Left ventricle myocardium superior (tissue), 1 donor: ENCODE results near the gene KATNAL1. TPM values are rescaled to one million over a fixed set of nuclear protein-coding genes. Genes with fewer than 3 reads are reported as not detected.

Experiments
- ATAC-seq: fragments of 200-7000 bp; cut with Tn5 transposase; one replicate; pipeline ENCODE4 v1.9.1; 2020; ENCODE audit warnings: mild to moderate bottlenecking, moderate library complexity
- DNase-seq: peaks from one replicate; pipeline ENCODE4 v3.0.0-alpha.2; 2020
- intact Hi-C: fragments of 100-400 bp; cut with micrococcal nuclease; formaldehyde crosslinking; loops from one replicate; pipeline ENCODE4 v1.11.0; 2022
- total RNA-seq: library from RNA; stranded (reverse); fragmentation: NEBNext Ultra II Directional; extraction: Animal tissue kit (Norgen Biotek cat#: 25700); gene quantifications from one replicate; pipeline ENCODE4 v1.2.1, GENCODE V29; 2021
- donor health status: DM: no; HTN: yes; CAD: no; lungs with severe emphysema.

KATNAL1 gene
- total RNA-seq, 1 donor from 2014 or later = 36.6 TPM

- no peak for DNase-seq
These were observed 59.9 kb downstream of the KATNAL1 start for GRCh38 chr13:30247406-30247805.

DNA sequence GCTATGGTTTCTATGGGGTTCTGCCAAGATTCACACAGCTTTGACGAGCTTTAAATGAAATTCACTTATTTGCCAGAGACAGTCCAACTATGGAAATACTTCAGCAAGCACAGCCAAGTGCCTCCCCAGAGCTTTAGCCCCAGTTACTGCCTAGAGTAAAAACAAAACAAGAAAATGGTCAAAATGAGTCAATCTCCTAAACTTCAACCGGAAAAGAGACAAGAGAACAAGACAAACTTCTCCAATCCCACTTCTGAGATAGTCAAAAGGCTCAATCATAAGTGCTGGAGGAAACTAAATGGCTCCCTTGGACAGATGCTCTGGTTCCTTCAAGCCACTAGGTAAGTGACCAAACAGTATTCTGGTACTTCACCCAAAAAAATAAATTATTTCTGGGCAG, 65.8 kb downstream of the KATNAL1 start:
- intact Hi-C loops = no loop called here
- DNase-seq = peak; percentile 45
- peak; percentile 55 for ATAC-seq

More at GRCh38 chr13:30247406-30247805, 59.9 kb downstream of the KATNAL1 start:
- intact Hi-C loops = no loop called here
- ATAC-seq = no peak

- no peak for ATAC-seq
- intact Hi-C loops = no loop called here
- DNase-seq = no peak
These were observed 66.7 kb downstream of the KATNAL1 start for GRCh38 chr13:30240608-30241007.

DNA sequence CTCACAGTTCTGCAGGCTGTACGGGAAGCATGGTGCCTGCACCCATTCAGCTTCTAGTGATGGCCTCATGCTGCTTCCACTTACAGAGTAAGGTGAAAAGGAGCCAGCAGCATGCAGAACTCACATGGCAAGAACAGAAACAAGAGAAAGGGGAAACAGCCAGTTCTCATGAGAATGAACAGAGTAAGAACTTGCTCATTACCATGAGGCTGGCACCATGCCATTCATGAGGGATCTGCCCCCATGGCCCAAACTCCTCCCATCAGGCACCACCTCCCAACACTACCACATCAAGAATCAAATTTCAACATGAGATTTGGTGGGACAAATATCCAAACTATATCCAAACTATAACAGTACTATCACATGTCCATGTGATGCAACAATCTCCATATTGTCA, 72.1 kb downstream of the KATNAL1 start:
- ATAC-seq (no peak), DNase-seq (no peak)
- intact Hi-C loops = no loop called here

DNA sequence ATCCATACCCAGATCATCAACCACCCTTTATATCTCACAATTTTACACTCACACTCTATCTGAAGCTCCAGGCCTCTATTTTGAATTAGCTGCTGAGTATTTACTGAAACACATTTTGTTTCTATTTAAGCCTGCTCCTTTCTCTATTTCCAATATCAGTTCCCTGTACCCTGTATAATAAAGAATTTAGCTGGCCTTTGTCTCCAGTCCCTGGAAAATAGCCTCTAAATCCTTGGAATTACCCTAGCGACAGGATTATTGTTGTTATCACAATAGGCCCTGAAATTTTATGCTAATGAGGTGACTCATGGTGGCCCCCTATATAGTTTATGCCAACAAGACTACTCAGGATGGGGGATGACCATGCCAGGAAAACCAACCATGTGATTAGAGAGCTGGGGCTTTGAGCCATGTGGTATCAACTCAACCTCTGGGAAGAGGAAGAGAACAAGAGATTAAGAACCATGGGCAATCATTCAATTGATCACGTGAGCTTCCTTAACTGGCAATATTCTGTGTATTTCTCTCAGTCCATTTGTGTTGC, 72.7 kb downstream of the KATNAL1 start:
- intact Hi-C loops = no loop called here
- DNase-seq (no peak), ATAC-seq (no peak)

DNA sequence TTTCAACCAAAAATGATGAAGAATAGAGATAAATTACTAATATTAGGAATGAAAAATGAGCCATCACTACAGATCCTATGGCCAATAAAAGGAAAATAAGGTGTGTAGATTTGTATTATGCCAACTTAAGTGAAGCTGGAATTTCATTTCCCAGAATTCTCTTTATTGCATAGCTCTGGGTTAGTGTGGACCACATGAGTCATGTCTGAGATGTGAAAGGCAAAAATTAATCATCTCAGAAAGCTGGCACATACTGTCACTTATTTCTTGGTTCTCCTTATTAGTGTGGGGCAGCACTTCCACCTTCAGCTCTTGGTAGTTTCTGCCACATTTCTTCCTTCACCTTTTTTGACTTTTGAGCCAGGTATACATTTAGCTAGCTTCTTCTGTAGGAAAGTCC, 82.6 kb downstream of the KATNAL1 start:
- intact Hi-C loops = no loop called here
- DNase-seq (no peak), ATAC-seq (no peak)

DNA sequence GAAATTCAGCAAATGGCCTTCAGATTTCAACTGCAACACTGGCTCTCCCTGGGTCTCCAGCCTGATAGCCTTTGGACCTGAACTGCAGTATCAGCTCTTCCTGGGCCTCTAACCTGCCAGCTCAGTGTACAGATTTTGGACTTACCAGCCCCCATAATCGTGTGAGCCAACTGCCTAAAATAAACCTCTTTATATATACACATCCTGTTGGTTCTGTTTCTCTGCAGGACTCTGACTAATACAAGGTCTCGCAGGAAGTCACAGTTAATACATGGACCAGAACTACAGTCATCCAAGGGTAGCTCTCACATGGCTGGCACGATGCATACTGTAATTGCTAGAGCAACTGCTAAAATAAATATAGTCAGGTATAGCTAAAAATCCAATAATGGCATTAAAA, 85.1 kb downstream of the KATNAL1 start:
- no peak for ATAC-seq

DNA sequence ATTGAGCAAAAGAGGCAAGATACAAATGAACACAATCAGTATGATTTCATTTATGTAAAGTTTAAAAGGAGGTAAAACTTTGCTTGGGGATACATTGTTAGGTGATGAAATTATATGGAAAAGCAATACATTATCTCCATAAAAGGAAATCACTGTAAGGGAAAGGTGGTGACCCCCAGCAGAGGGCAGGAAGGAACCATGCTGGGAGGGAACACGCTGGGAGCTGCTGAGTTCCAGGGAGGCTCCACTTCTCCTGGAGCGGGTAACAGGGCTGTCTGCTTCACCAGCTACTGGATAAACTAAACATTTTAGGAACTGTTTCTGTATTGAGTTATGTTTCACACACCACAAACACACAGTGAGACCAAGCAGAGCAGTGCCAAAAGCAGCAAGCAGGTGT, 91.2 kb downstream of the KATNAL1 start:
- intact Hi-C loops = no loop called here
- DNase-seq (no peak), ATAC-seq (no peak)

More for the DNA sequence above, 85.1 kb downstream of the KATNAL1 start:
- no peak for DNase-seq
- intact Hi-C loops = no loop called here

DNA sequence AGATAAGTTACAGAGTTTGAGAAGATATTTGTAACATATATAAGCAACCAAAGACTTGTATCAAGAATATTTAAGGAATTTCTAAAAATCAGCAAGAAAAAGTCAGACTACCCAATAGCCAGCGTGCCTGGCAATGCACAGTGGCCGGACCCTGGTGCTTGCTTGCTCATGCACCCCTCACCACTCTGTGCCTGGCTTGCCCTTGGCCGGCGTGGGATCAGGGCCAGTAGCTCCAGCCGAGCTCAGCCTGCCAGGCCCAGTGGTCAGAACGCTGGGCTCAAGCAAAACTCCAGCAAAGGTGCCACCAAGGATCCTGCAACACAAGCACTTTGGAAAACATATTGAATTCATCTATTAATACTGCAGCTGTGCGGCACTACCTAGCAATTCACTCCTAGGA, 95.1 kb downstream of the KATNAL1 start:
- intact Hi-C loops = no loop called here
- DNase-seq (peak; percentile 34), ATAC-seq (no peak)

- ATAC-seq (no peak), DNase-seq (no peak)
- intact Hi-C loops = no loop called here
These were observed 95.6 kb downstream of the KATNAL1 start for GRCh38 chr13:30211745-30212144.

GRCh38 chr13:30204564-30204963, 102.8 kb downstream of the KATNAL1 start:
- intact Hi-C loops = no loop called here
- ATAC-seq (no peak), DNase-seq (no peak)

DNA sequence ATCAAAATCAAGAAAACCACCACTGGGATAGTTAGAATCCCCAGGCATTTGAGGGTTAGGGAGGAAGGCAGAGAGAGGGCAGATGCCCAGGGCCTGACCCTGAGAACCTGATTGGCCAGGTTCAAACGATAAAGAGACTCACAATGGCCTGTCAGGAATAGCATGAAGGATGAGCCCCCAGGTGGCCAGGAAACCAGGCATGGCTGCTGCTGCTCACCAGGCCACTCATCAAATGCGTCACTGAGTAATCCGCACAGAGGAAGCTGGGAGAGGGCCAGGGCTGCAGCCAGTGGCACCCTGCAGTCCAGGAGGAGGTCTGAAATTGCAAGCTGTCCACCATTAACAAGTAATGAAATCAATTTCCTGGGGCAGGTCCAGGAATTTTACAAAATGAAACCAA, 111.3 kb downstream of the KATNAL1 start:
- intact Hi-C loops = no loop called here
- DNase-seq = no peak
- ATAC-seq = no peak

- intact Hi-C loops = no loop called here
- DNase-seq (no peak), ATAC-seq (no peak)
These were observed 112.4 kb downstream of the KATNAL1 start for GRCh38 chr13:30194906-30195305.

DNA sequence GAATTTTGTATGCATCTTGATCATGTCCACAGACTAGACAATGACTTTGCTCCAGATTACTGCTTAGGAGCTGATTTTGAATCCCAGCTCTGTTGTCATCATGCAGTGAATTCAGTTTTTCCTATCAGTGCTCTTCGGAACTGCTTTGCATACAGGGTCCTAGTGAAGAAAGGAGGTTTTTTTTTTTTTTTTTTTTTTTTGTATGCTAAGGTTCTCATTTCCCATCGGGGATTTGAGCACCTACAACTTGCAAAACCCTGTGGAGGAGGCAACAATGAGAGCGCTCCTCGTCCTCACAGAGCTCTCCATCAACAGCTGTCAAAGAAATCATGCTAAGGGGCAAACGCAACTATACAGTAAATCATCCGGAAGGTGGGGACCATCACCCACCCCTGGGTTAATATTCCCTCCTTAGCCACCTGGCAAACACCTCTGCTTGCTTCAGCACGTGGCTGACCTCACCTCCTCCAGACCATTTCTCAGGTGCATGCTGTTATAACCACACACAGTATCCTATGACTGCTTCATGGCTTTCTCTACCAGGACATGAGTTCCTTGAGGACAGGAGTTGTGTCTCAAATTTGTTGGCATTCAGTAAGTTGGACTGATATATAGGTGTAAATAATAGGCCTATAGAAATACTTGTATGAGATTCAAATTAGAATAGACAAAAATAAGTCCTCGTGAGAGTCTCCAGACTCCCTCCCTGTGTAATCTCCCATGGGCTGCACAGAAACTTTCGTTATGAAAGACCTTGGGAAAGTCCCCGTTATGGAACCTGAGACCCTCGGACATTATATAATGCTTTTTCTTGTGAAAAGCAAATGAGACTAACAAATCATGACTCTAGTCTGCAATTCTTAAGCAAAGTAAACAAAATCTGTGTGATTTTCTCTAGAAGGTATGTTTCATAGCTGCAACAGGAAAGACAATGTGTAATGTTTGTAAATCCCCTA, 113.8 kb downstream of the KATNAL1 start:
- ATAC-seq (no peak), DNase-seq (no peak)
- intact Hi-C loops = no loop called here

DNA sequence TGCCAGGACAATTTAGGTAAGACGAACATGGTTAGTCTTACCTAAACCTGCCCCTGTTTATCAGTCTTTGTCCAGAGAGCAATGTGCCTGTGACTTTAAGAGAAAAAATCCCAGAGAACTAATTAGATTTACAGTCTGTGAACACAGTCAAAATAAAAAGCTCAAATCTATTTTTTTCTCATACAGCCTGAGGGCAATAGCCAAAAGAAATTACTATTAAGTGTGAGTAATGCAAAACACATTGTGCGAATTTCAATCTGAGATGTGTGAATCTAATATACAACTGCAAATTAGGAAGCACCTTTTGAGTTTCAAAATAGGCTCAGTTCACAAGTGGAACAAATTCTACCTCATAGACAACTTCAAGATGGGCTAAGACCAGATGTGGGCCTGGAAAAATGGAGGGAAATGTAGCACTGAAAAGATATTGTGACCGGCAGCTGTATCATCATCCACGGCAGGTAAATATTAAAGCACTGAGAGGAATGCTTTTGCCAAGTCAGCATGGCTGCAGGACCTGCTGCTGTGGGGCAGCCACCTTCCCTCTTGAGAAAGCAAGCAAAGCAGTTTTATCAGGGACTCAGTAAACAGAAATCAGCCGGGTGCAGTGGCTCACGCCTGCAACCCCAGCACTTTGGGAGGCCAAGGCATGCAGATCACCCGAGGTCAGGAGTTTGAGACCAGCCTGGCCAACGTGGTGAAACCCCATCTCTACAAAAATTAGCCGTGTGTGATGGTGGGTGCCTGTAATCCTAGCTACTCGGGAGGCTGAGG, 114.8 kb downstream of the KATNAL1 start:
- no peak for ATAC-seq
- intact Hi-C loops = no loop called here
- DNase-seq = no peak

GRCh38 chr13:30191491-30192100, 115.8 kb downstream of the KATNAL1 start:
- intact Hi-C loops = no loop called here
- DNase-seq = no peak
- ATAC-seq = no peak

DNA sequence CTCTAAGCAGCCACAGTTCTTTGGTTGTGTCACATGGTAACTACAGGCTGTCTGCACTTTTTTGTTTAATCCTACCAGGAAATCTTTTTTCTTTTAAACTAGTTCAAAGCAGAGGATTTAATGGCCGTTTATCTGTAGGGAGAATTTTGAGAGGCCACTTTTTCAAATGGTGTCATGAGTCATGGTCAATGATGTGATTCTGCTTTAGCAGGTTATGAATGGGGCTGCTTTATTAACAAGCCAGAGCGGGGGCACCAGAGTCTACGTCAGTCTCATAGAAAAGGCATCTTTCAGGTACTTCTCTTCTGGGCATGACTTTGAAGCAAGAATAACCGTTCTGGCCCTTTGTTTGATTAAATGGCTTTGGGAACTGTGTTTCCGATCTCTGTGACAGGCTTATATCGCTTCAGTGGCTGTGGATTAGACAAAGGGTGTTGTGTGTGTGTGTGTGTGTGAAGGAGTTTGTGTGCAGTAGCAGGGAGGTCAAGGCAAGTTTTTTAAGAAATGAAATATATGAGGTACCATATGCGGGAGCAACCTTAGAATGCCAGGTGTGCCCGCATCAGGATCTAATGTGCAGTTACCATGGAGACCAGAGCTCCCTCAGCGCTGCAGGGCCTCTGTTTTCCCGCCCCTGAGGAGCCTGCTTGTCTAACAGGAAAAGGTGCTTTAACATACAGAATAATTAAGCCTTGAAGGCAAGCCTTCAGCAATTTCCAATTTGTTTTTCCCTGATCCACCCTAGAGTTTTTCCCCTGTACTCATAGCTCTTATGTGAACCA, 120.5 kb downstream of the KATNAL1 start:
- ATAC-seq = no peak
- no peak for DNase-seq
- intact Hi-C loops = no loop called here

- DNase-seq = no peak
- no peak for ATAC-seq
- intact Hi-C loops = no loop called here
These were observed 125.3 kb downstream of the KATNAL1 start for GRCh38 chr13:30181888-30182651.
